PC-3 (cell line): ENCODE data around the gene POM121C. TPM values are rescaled to one million over a fixed set of nuclear protein-coding genes. Genes with fewer than 3 reads are reported as not detected.
"Not testable (repeated sequence)": the region's sequence is repeated elsewhere in the genome, so short reads cannot be mapped to it uniquely, and the experiment has no call there.

ENCODE experiments used
- ATAC-seq: fragments of 200-7000 bp; cut with Tn5 transposase; 2 replicates; pipeline ENCODE4 v1.9.1; 2020; ENCODE audit warnings: mild to moderate bottlenecking, moderate library complexity
- BruUV-seq: library from RNA; stranded (reverse); fragments of 400-500 nt; replicated peaks from 2 replicates; lab custom pipeline; 2021; lab: Mats Ljungman, UMichigan
- CTCF ChIA-PET: fragments of 300-600 bp; sonication (Branson Sonifier 250); formaldehyde crosslinking; loops from one replicate; lab custom pipeline; 2022; ENCODE audit warnings: antibody characterized with exemption; lab: Charles Lee
- POLR2A ChIA-PET: fragments of 300-600 bp; sonication (Branson Sonifier 250); formaldehyde crosslinking; loops from one replicate; lab custom pipeline; 2022; ENCODE audit warnings: antibody characterized with exemption; ENCODE audit not compliant: unreplicated experiment; lab: Charles Lee
- DNase-seq: peaks from one replicate; pipeline ENCODE4 v3.0.0-alpha.2; 2015
- H2AFZ ChIP-seq: fragments of 300-600 bp; sonication (generic); 2 replicates; pipeline ENCODE4 v1.6.0; 2016; ENCODE audit warnings: antibody characterized with exemption, low read length
- H3F3A ChIP-seq: fragments of 300-600 bp; sonication (generic); one replicate; pipeline ENCODE4 v1.6.0; 2017; ENCODE audit warnings: antibody characterized with exemption, low read length, control low read depth, mild to moderate bottlenecking; ENCODE audit not compliant: unreplicated experiment
- H3K27ac ChIP-seq: fragments of 300-600 bp; sonication (generic); 2 replicates; pipeline ENCODE4 v1.5.1; 2016; ENCODE audit warnings: mild to moderate bottlenecking, low read length
- H3K27me3 ChIP-seq: fragments of 300-600 bp; sonication (generic); 2 replicates; pipeline ENCODE4 v1.6.1; 2016; ENCODE audit warnings: low read length, mixed read lengths
- H3K36me3 ChIP-seq: fragments of 300-600 bp; sonication (generic); 2 replicates; pipeline ENCODE4 v1.6.1; 2016; ENCODE audit warnings: low read depth, mixed run types, low read length, mixed read lengths
- H3K4me1 ChIP-seq: fragments of 300-600 bp; sonication (generic); 2 replicates; pipeline ENCODE4 v1.5.1; 2016; ENCODE audit warnings: low read length; ENCODE audit not compliant: insufficient read depth
- H3K4me2 ChIP-seq: fragments of 300-600 bp; sonication (generic); 2 replicates; pipeline ENCODE4 v1.6.0; 2016; ENCODE audit warnings: low read length
- H3K4me3 ChIP-seq: fragments of 300-600 bp; sonication (generic); 2 replicates; pipeline ENCODE4 v1.5.1; 2016; ENCODE audit warnings: mild to moderate bottlenecking, low read length, mixed read lengths
- H3K79me2 ChIP-seq: fragments of 300-600 bp; sonication (generic); 2 replicates; pipeline ENCODE4 v1.6.1; 2017; ENCODE audit warnings: low read length, mixed read lengths
- H3K9ac ChIP-seq: fragments of 300-600 bp; sonication (generic); 2 replicates; pipeline ENCODE4 v1.6.0; 2016; ENCODE audit warnings: mild to moderate bottlenecking, low read length
- H3K9me2 ChIP-seq: fragments of 300-600 bp; sonication (generic); replicated peaks from 2 replicates; pipeline ENCODE4 v1.6.1; 2016; ENCODE audit warnings: mixed run types, low read length, mixed read lengths
- H3K9me3 ChIP-seq: fragments of 300-600 bp; sonication (generic); 2 replicates; pipeline ENCODE4 v1.6.1; 2016; ENCODE audit warnings: low read length, mixed read lengths
- H4K20me1 ChIP-seq: fragments of 300-600 bp; sonication (generic); 2 replicates; pipeline ENCODE4 v1.6.1; 2016; ENCODE audit warnings: low read length, mixed read lengths
- intact Hi-C: fragments of 100-400 bp; cut with micrococcal nuclease; formaldehyde crosslinking; loops from 2 replicates; pipeline ENCODE4 v1.9.0; 2023
- total RNA-seq: library from RNA; depleted of rRNA; stranded (reverse); fragments of >200 nt; gene quantifications from 2 replicates; pipeline ENCODE4 v1.2.3, GENCODE V29; 2014

Gene POM121C
- total RNA-seq, 1 experiment from 2014 or later = 11.0 TPM

DNA sequence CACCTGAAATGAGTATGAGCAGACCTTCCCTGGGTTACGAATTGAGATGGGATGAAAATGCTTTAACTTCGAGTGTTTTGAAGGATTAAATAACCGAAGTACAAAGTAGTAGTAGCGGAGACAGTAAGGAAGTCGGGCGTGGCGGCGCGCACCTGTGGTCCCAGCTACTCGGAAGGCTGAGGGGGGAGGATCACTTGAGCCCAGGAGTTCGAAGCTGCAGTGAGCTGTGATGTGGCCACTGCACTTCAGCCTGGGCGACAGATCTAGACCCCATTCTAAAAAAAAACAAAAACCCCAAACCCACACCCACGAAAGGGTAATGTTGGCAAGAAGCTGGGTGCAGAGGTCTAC, 75.3 kb downstream of the POM121C start:
- POLR2A ChIA-PET, H3K4me3 ChIP-seq, H3K79me2 ChIP-seq, H3K9me2 ChIP-seq, H3K36me3 ChIP-seq, H4K20me1 ChIP-seq, CTCF ChIA-PET, H3F3A ChIP-seq, H3K9ac ChIP-seq, BruUV-seq, intact Hi-C loops, H2AFZ ChIP-seq, H3K4me2 ChIP-seq, H3K27me3 ChIP-seq, DNase-seq, H3K4me1 ChIP-seq, H3K27ac ChIP-seq, H3K9me3 ChIP-seq: not testable (repeated sequence)
- ATAC-seq = peak; percentile 16

DNA sequence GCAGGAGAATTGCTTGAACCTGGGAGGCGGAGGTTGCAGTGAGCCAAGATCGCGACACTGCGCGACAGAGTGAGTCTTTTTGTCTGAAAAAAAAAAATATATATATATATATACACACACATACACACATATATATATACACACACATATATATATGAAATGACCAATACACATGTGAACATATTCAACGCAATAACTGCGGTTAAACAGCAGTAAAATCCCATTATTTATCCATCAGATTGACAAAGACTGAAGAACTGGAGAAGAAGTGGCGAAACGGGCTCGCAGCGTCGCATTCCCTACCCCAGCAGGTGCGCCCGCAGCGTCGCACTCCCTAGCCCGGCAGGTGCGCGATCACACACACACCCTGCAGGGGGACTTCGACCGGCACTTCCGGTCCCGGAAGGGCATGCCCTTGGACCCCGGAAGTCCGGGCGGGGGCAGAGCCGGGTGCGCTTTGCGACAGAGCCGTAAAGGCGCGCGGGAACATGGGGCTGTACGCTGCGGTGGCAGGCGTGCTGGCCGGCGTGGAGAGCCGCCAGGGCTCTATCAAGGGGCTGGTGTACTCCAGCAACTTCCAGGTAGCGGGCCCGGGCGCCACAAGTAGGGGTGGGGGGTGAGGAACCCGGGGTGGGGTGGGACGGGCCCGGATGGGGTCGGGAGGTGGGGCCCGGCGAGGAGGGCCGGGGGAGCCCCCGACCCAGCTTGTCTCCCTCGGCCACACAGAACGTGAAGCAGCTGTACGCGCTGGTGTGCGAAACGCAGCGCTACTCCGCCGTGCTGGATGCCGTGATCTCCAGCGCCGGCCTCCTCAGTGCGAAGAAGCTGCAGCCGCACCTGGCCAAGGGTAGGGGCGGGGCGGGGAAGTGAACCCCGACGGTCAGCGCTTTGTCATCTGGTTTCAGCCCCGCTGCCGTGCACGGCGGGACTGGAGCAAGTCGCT, 75.9 kb downstream of the POM121C start:
- H3K9me3 ChIP-seq, intact Hi-C loops, CTCF ChIA-PET, H3K4me1 ChIP-seq, H3K27ac ChIP-seq, H3K9me2 ChIP-seq, H3F3A ChIP-seq, H3K4me2 ChIP-seq, H3K9ac ChIP-seq, H3K36me3 ChIP-seq, POLR2A ChIA-PET, H4K20me1 ChIP-seq, H3K4me3 ChIP-seq, H3K79me2 ChIP-seq, H3K27me3 ChIP-seq, DNase-seq, H2AFZ ChIP-seq: not testable (repeated sequence)
- TSS peak; percentile 81 for BruUV-seq
- peak; percentile 76 for ATAC-seq

DNA sequence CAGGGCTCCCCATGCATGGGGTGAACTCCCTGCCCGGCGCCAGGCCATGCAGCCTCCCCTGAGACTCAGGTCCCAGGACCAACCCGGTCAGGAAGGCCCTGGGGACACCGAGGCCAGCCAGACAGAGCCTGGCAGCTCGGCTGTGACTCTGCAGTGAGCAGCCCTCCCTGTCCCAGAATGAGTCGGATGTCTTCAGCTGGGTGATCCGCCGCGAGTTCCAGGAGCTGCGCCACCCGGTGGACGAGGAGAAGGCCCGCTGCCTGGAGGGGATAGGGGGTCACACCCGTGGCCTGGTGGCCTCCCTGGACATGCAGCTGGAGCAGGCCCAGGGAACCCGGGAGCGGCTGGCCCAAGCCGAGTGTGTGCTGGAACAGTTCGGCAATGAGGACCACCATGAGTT, 81.4 kb downstream of the POM121C start:
- H3K36me3 ChIP-seq, POLR2A ChIA-PET, CTCF ChIA-PET, DNase-seq, H3K9me3 ChIP-seq, H2AFZ ChIP-seq, H3K4me1 ChIP-seq, H3F3A ChIP-seq, H3K27me3 ChIP-seq, H4K20me1 ChIP-seq, H3K9me2 ChIP-seq, H3K4me3 ChIP-seq, H3K4me2 ChIP-seq, H3K9ac ChIP-seq, H3K27ac ChIP-seq, BruUV-seq, intact Hi-C loops, H3K79me2 ChIP-seq: not testable (repeated sequence)
- peak; percentile 41 for ATAC-seq

DNA sequence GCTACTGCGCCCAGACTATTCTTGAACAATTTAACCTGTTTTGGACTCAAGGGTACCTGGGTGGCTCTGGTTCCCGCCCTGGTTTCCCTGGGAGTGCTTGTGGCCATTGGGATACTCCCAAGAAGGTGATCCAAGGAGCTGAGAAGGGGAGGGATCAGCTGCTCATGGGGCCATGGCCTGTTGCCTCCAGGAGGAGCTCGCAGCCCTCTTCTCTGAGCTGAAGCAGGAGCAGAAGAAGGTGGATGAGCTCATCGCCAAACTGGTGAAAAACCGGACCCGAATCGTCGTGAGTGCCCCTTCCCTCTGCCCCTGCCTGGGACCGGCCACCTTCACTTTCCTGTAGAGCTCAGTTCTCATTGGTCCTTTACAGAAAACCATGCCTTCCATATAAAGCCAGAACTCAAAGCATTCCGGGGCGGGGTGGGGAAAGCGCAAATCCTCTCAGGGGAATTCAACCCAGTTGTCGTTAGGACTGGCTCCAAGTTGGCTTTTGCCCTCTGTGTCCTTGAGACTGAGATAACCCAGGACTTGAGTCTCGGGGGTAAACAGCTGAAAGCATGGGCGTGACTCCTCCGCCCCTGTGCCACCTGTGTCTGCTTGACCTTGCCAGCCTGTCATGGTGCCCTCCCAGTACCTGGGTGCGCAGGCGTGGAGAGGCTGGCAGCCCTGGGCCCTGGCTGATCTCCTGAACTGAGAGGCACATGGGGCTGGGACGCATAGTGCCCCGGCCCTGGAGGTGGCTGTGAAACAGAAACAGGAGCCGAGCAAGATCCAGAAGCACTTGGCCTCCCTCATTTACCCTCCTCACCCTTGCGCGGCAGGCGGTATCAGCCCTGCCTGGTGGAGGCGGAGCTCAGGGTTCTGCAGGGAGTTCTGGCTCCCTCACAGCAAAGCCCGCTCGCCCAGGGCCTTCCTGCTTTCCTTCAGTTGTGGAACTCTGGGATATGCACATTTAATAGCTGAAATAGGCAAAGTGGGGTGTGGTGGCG, 82.3 kb downstream of the POM121C start:
- H4K20me1 ChIP-seq, H3K4me3 ChIP-seq, intact Hi-C loops, H3K9ac ChIP-seq, ATAC-seq, H3K79me2 ChIP-seq, H3K36me3 ChIP-seq, H3K9me3 ChIP-seq, H3K4me2 ChIP-seq, H3F3A ChIP-seq, POLR2A ChIA-PET, H2AFZ ChIP-seq, H3K9me2 ChIP-seq, BruUV-seq, H3K27ac ChIP-seq, DNase-seq, CTCF ChIA-PET, H3K27me3 ChIP-seq, H3K4me1 ChIP-seq: not testable (repeated sequence)

DNA sequence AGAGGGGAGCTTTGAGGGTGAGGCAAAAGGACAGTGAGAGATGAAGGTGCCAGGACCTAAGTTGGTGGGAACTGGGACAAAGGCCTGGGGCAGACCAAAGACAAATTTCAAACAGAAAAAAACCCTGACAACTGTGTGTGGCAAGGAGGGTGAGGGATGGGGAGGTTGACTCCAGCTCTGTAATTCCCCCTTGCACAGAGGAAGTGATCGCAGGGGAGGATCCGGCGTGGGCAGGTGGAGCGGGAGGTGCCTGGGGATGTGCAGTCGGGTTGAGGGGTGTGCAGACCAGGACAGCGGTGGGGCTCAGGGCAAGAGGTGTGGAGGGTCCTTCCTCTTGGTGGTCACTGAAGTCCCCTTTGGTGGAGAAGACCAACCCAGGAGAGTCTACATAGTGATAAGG, 85.5 kb downstream of the POM121C start:
- H4K20me1 ChIP-seq, H3K36me3 ChIP-seq, H3K4me3 ChIP-seq, intact Hi-C loops, DNase-seq, H3K9me3 ChIP-seq, H3K4me1 ChIP-seq, H3K9me2 ChIP-seq, BruUV-seq, CTCF ChIA-PET, H3K27ac ChIP-seq, H3F3A ChIP-seq, H3K27me3 ChIP-seq, H3K4me2 ChIP-seq, ATAC-seq, H3K9ac ChIP-seq, POLR2A ChIA-PET, H3K79me2 ChIP-seq, H2AFZ ChIP-seq: not testable (repeated sequence)

DNA sequence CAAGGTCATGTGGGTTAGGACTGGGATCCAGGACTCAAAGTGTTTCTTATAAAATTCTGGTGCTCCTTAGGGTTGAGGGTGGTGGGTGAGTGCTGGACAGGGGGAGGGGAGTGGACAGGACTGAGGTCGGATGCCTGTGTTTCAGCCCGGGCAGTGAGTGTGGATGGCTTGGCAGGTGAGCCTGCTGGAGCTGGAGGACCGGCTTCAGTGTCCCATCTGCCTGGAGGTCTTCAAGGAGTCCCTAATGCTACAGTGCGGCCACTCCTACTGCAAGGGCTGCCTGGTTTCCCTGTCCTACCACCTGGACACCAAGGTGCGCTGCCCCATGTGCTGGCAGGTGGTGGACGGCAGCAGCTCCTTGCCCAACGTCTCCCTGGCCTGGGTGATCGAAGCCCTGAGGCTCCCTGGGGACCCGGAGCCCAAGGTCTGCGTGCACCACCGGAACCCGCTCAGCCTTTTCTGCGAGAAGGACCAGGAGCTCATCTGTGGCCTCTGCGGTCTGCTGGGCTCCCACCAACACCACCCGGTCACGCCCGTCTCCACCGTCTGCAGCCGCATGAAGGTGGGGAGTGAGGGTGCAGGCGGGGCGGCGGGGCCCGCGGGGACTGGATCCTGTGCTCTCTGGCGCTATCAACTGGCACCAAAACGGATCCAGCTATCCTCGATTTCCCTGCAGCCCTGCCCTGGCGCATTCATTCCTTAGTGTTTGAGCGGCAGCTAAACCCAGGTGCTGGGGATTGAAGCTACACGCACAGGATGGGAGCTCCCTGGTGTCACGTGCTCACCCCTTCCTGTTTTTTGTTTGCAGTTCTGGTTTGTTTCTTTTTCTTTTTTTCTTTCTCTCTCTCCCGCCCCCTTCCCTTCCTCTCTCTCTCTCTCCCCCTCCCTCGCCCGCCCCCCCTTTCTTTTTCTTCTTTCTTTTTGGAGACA, 87.1 kb downstream of the POM121C start:
- BruUV-seq, H4K20me1 ChIP-seq, CTCF ChIA-PET, H3K4me2 ChIP-seq, H3K27ac ChIP-seq, H2AFZ ChIP-seq, intact Hi-C loops, H3K4me1 ChIP-seq, DNase-seq, POLR2A ChIA-PET, H3K9me2 ChIP-seq, H3K9me3 ChIP-seq, H3K9ac ChIP-seq, H3K27me3 ChIP-seq, H3K36me3 ChIP-seq, H3K79me2 ChIP-seq, H3F3A ChIP-seq, H3K4me3 ChIP-seq: not testable (repeated sequence)
- ATAC-seq = peak; percentile 23; the same call in 1 of the 2 replicates
